ENCODE results near the gene PDE11A. TPM values are rescaled to one million over a fixed set of nuclear protein-coding genes. Genes with fewer than 3 reads are reported as not detected.

The PDE11A gene
- total and polyA plus RNA-seq, 2 experiments from 2014 or later, result 0.34 to 0.86 TPM

GRCh38 chr2:178114462-178114861, 41.9 kb upstream of the PDE11A start:
- no peak overlapping the region for H3K27ac ChIP-seq
- no peaks in the 10 kb centered on the region for H3K9me2 ChIP-seq (ENCODE audit: insufficient read depth)
- in situ Hi-C loops (cut with MboI), result no loop called here
- H3K9ac ChIP-seq, result no peak overlapping the region
- H3K36me3 ChIP-seq (ENCODE audit: low read depth), result peaks cover 11% of the 10 kb centered on the region; the same call in 1 of the 2 replicates
- no peaks in the 10 kb centered on the region for H3K27me3 ChIP-seq (replicated peaks; ENCODE audit: insufficient read depth)
- no peaks in the 10 kb centered on the region for H3K9me3 ChIP-seq (ENCODE audit: low read depth)
- WGBS, 2 experiments (ENCODE audit: low coverage in 1 of 2, low lambda C conversion rate in 2 of 2, missing lambda C conversion rate in 2 of 2), result 82 to 84% methylated on average over 2 of the region's 2 CpGs
- peaks cover 7% of the 10 kb centered on the region for H3K4me1 ChIP-seq (ENCODE audit: insufficient read depth)
- TF ChIP-seq EZH2 (IDR thresholded peaks at IDR 0.05; ENCODE audit: insufficient read depth, poor library complexity, severe bottlenecking), result no peak
- TF ChIP-seq EZH2phosphoT487 (IDR thresholded peaks at IDR 0.05; ENCODE audit: insufficient read depth, low read depth), result no peak
- no peaks in the 10 kb centered on the region for H4K20me1 ChIP-seq (ENCODE audit: insufficient read depth)
- H2AFZ ChIP-seq, result no peak overlapping the region
- H3F3A ChIP-seq (ENCODE audit: insufficient read depth), result no peaks in the 10 kb centered on the region
- H3K79me2 ChIP-seq (ENCODE audit: insufficient read depth), result peaks cover 23% of the 10 kb centered on the region
- H3K4me2 ChIP-seq (ENCODE audit: unreplicated experiment), result no peak overlapping the region
- DNase-seq, result no peak
- H3K4me3 ChIP-seq, result no peak overlapping the region

DNA sequence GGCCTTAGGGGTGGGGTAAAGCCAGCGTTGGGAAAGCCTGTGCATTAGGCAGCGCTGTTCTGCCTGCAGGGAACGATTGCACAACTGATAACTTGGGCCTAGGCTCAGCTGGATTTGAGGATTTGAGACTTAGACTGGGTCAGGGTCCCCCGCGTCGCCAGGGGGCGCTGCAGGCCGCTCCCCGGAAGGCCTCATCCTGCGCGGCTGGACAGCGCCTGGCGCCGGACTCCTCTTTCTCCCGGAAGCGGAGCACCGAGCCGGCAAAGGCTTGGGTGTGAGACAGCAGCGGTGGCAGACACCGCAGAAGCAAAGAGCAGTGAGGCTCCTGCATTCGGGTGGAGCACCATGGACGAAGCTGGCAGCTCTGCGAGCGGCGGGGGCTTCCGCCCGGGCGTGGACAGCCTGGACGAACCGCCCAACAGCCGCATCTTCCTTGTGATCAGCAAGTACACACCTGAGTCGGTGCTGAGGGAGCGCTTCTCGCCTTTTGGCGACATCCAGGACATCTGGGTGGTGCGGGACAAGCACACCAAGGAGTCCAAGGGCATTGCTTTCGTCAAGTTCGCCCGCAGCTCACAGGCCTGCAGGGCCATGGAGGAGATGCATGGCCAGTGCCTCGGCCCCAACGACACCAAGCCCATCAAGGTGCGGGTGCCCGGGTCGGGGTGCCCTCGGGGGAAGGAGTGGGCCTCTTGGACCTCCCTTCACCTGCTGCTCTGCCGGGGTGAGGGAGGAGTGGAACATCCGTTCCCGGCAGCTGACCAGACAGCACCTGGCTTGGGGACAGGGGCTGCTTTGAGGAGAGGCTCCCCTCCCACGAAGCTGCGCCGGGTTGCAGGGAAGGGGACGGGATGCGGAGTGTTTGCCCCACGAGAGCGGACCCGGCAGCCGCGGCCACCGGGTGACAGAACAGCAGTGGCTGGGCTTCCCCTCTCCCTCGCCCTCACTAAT, 39.9 kb upstream of the PDE11A start, which contains the start of gene RBM45:
RBM45 (plus strand) TSS at position 236 of the 951 bp plus-strand sequence; CDS start at position 346, 110 bp downstream.
- in situ Hi-C loops (cut with MboI), result no loop called here
- Histone ChIP-seq H3K27me3 (replicated peaks; ENCODE audit: insufficient read depth) (no peaks in the 10 kb centered on the region), H4K20me1 (ENCODE audit: insufficient read depth) (no peaks in the 10 kb centered on the region), H3F3A (ENCODE audit: insufficient read depth) (no peaks in the 10 kb centered on the region), H3K9me3 (ENCODE audit: low read depth) (no peaks in the 10 kb centered on the region), H3K9me2 (ENCODE audit: insufficient read depth) (no peaks in the 10 kb centered on the region), H3K27ac (no peak within 1 kb of the TSS), H3K4me2 (ENCODE audit: unreplicated experiment) (peak within 1 kb of the TSS; percentile 95), H3K36me3 (ENCODE audit: low read depth) (peaks cover 6% of the 10 kb centered on the region; the same call in 1 of the 2 replicates), H2AFZ (peak within 1 kb of the TSS; percentile 92), H3K4me3 (peak within 1 kb of the TSS; percentile 85), H3K4me1 (ENCODE audit: insufficient read depth) (peaks cover 7% of the 10 kb centered on the region), H3K9ac (peak within 1 kb of the TSS; percentile 76), H3K79me2 (ENCODE audit: insufficient read depth) (peaks cover 23% of the 10 kb centered on the region)
- TF ChIP-seq EZH2phosphoT487 (IDR thresholded peaks at IDR 0.05; ENCODE audit: insufficient read depth, low read depth) (no peak), EZH2 (IDR thresholded peaks at IDR 0.05; ENCODE audit: insufficient read depth, poor library complexity, severe bottlenecking) (no peak)
- DNase-seq, result peak; percentile 95
- 0 to 1% methylated on average over 58 to 59 of the region's 60 CpGs for WGBS, 2 experiments (ENCODE audit: low coverage in 1 of 2, low lambda C conversion rate in 2 of 2, missing lambda C conversion rate in 2 of 2)

GRCh38 chr2:178111743-178112142, 39.2 kb upstream of the PDE11A start:
- no peaks in the 10 kb centered on the region for H3K9me2 ChIP-seq (ENCODE audit: insufficient read depth)
- no peaks in the 10 kb centered on the region for H3F3A ChIP-seq (ENCODE audit: insufficient read depth)
- no peak for TF ChIP-seq EZH2 (IDR thresholded peaks at IDR 0.05; ENCODE audit: insufficient read depth, poor library complexity, severe bottlenecking)
- no peak for TF ChIP-seq EZH2phosphoT487 (IDR thresholded peaks at IDR 0.05; ENCODE audit: insufficient read depth, low read depth)
- peaks cover 23% of the 10 kb centered on the region for H3K79me2 ChIP-seq (ENCODE audit: insufficient read depth)
- H3K9ac ChIP-seq, result peak overlapping the region; percentile 76; the same call in 1 of the 2 replicates
- peaks cover 2% of the 10 kb centered on the region; the same call in 1 of the 2 replicates for H3K36me3 ChIP-seq (ENCODE audit: low read depth)
- H3K4me1 ChIP-seq (ENCODE audit: insufficient read depth), result peaks cover 7% of the 10 kb centered on the region
- H3K27me3 ChIP-seq (replicated peaks; ENCODE audit: insufficient read depth), result no peaks in the 10 kb centered on the region
- peak overlapping the region; percentile 92 for H2AFZ ChIP-seq
- no peak overlapping the region for H3K27ac ChIP-seq
- DNase-seq, result no peak
- WGBS, 2 experiments (ENCODE audit: low coverage in 1 of 2, low lambda C conversion rate in 2 of 2, missing lambda C conversion rate in 2 of 2), result 11 to 12% methylated on average over 1 of the region's 1 CpG
- no peak overlapping the region for H3K4me2 ChIP-seq (ENCODE audit: unreplicated experiment)
- peak overlapping the region; percentile 85 for H3K4me3 ChIP-seq
- in situ Hi-C loops (cut with MboI), result no loop called here
- no peaks in the 10 kb centered on the region for H4K20me1 ChIP-seq (ENCODE audit: insufficient read depth)
- H3K9me3 ChIP-seq (ENCODE audit: low read depth), result no peaks in the 10 kb centered on the region

- Histone ChIP-seq H3F3A (ENCODE audit: insufficient read depth) (no peaks in the 10 kb centered on the region), H3K27ac (no peak overlapping the region), H3K4me1 (ENCODE audit: insufficient read depth) (peaks cover 7% of the 10 kb centered on the region), H3K36me3 (ENCODE audit: low read depth) (no peaks in the 10 kb centered on the region), H3K79me2 (ENCODE audit: insufficient read depth) (peaks cover 23% of the 10 kb centered on the region), H3K4me3 (no peak overlapping the region), H3K9me3 (ENCODE audit: low read depth) (no peaks in the 10 kb centered on the region), H3K27me3 (replicated peaks; ENCODE audit: insufficient read depth) (no peaks in the 10 kb centered on the region), H3K9me2 (ENCODE audit: insufficient read depth) (no peaks in the 10 kb centered on the region), H3K4me2 (ENCODE audit: unreplicated experiment) (no peak overlapping the region), H2AFZ (no peak overlapping the region), H3K9ac (no peak overlapping the region), H4K20me1 (ENCODE audit: insufficient read depth) (no peaks in the 10 kb centered on the region)
- TF ChIP-seq EZH2 (IDR thresholded peaks at IDR 0.05; ENCODE audit: insufficient read depth, poor library complexity, severe bottlenecking) (no peak), EZH2phosphoT487 (IDR thresholded peaks at IDR 0.05; ENCODE audit: insufficient read depth, low read depth) (no peak)
- in situ Hi-C loops (cut with MboI), result no loop called here
- 55 to 59% methylated on average over 4 of the region's 4 CpGs for WGBS, 2 experiments (ENCODE audit: low coverage in 1 of 2, low lambda C conversion rate in 2 of 2, missing lambda C conversion rate in 2 of 2)
- no peak for DNase-seq
These were observed 38.1 kb upstream of the PDE11A start for GRCh38 chr2:178110681-178111080.

Measured in GM23248 (cell line).